Stimulated activated CD4-positive, alpha-beta T cell treated with anti-CD3 and anti-CD28 coated beads, Interleukin-4, amount 100 ng/mL, for 48 hours (primary cell): Measurements from ENCODE around the gene MYH9.
"Not testable (repeated sequence)": the region's sequence is repeated elsewhere in the genome, so short reads cannot be mapped to it uniquely, and the experiment has no call there.

Experiments used
- DNase-seq, 2 donors: peaks; one replicate each; pipeline ENCODE4 v3.0.0-alpha.2; 2020; ENCODE audit warnings: low read depth in 2 of 2

The MYH9 gene

GRCh38 chr22:36292823-36293530 lies 94.8 kb downstream of the MYH9 start:
- no peak for DNase-seq

GRCh38 chr22:36291831-36292740 lies 95.7 kb downstream of the MYH9 start:
- no peak for DNase-seq

DNA sequence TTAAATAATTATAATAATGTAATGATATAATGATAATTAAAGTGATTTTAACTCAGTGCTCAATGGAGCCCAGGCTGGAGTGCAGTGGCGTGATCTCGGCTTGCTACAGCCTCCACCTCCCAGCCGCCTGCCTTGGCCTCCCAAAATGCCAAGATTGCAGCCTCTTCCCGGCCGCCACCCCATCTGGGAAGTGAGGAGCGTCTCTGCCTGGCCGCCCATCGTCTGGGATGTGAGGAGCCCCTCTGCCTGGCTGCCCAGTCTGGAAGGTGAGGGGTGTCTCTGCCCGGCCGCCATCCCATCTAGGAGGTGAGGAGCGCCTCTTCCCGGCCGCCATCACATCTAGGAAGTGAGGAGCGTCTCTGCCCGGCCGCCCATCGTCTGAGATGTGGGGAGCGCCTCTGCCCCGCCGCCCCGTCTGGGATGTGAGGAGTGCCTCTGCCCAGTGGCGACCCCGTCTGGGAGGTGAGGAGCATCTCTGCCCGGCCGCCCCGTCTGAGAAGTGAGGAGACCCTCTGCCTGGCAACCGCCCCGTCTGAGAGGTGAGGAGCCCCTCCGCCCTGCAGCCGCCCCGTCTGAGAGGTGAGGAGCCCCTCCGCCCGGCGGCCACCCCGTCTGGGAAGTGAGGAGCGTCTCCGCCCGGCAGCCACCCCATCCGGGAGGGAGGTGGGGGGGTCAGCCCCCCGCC lies 97.2 kb downstream of the MYH9 start:
- not testable (repeated sequence) for DNase-seq

GRCh38 chr22:36289948-36290371 lies 97.8 kb downstream of the MYH9 start:
- DNase-seq: not testable (repeated sequence)

DNA sequence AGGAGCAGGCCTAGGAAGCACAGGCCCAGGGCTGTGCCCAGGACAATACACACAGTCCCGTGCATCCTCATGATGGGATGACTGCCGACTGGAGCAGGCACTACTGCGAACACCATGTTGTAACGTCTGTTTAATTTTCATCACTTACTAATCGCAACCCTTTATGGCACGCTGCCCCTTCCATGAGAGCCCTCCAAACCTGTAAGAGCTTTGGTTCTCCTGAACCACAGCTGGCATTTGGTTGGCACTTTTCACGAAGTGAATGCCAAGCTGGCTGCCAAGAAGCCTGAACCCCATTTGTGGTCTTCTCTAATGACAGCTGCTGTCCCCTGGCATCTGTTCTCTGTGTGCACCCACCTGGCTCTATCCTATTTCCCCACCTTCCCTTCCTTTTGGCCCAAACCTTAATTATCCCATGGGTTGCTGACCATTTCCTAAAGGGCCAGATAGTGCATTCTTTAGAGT lies 98.3 kb downstream of the MYH9 start:
- no peak for DNase-seq

- no peak for DNase-seq
These were observed 99.0 kb downstream of the MYH9 start for GRCh38 chr22:36288571-36289405.

DNA sequence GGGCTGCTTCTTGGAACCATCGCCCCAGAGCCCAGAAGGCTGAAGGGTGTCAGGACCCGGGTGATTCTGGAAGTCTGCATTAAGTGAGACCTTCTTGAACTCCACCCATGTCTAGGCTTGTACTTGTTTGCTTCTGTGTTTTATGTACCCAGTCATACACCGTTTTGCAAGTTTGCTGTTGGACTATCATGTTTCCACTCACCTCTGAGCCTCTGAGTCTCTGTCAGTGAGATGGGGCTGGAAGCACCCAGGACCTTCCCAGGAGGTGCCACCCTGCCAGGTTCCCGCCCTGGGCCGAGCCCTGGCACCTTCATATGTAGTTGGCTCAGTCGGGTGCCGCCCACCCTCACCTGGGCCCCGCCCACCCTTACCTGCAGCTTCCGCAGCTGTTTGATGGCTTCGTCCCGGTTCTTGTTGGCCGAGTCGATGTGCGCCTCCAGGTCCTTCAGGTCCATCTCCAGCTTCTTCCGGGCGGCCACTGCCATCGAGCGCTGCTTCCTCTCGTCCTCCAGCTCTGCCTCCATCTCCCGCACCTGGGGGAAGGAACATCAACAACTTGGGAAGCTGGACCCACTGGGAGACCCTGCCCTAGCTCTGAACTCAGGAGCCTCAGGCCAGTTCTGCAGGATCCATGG lies 99.8 kb downstream of the MYH9 start:
- no peak for DNase-seq

DNA sequence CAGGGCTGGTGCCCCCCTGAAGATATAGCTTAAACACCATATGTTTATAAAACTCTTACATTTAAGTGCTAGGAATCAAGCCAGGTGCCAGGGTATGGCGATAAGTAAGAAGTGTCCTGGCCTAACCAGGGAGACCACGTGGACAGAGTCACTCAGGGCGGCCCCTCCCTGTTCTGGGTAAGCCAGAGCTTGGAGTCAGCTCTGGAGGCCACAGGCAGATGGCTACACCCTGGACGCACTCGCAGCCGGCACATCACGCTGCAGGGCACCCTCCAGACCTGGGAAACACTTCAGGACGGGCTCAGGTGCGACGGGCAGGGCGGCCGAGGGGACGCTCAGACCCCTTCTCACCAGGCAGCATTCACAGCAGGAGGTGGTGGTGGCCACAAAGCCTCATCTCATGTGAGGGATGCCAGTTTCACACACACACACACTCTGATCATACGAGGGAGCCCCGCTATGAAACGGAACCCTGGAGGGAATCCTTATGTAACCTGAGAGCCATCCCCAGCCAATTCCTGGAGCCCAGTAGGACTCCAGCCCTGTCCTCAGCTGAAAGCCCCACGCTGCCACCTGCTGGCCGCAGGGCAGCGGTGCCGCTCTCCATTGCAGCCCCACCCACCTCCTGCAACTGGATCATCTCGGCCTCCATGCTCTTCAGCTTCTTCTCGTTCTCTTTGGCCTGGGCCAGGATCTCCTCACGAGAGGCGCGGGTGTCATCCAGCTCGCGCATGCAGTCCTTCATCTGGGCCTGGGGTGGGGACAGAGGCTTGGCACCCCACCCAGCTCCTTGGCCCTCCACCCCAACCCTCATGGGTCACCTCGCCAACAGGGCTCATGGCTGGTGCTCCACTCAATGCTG lies 101.4 kb downstream of the MYH9 start:
- peak; percentile 53 to 71 for DNase-seq

DNA sequence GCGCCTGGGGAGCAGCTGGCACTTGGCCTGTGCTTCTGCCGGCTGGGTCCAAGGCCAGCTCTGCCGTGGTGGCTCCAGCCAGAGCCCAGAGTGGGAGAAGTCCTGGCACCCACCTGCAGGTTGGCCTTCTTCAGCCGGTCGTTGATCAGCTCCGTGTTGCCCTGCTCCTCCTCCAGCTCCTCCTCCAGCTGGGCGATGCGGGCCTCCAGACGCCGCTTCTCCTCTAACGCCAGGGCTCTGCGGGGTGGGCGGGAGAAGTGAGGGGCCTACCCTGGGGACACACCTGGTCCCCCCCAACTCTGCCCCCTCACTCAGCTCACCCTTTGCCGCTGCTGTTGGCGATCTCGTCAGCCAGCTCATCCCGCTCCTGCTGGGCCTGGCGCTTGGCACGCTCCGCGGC lies 102.2 kb downstream of the MYH9 start:
- DNase-seq: no peak

DNA sequence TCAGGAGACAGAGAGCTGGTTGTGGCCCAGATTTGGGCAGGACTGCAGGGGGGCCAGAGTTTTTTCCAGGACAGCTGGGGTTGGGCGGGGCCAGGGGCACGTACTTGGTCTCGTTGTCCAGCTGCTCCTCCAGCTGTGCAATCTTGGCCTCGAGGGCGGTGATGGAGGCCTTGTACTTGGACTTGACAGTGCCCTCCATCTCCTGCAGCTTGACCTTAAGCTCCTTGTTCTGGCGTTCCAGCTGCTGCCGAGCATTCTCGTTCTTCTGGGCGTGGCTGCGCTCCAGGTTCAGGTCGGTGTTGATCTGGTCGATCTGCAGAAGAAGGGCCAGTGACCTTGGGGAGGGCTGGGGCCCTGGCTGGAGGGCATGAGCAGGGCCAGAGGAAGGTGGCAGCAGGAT lies 102.8 kb downstream of the MYH9 start:
- DNase-seq: no peak

- no peak for DNase-seq
These were observed 103.6 kb downstream of the MYH9 start for GRCh38 chr22:36284171-36284571.

GRCh38 chr22:36282328-36282831 lies 105.4 kb downstream of the MYH9 start:
- no peak for DNase-seq

GRCh38 chr22:36281781-36282327 lies 105.9 kb downstream of the MYH9 start:
- DNase-seq: no peak

DNA sequence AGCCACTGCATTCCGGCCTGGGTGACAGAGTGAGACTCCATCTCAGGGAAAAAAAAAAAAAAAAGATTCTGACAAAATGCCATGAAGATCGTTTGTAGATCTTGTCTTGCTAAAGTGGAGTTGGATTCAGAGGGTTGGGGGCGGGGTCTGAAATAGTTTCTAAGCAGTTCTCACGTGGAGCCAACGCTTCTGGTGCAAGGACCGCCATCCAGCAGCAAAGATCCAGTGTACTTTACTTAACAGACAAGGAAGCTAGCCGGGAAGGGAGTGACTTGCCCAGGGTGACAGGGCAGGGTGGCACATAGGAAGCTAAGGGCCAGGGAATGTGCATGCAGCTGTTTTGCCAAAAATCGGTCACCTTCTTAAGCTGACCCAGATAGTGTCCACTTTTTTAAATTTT lies 107.4 kb downstream of the MYH9 start:
- DNase-seq: no peak

GRCh38 chr22:36279219-36279666 lies 108.5 kb downstream of the MYH9 start:
- DNase-seq: no peak

DNA sequence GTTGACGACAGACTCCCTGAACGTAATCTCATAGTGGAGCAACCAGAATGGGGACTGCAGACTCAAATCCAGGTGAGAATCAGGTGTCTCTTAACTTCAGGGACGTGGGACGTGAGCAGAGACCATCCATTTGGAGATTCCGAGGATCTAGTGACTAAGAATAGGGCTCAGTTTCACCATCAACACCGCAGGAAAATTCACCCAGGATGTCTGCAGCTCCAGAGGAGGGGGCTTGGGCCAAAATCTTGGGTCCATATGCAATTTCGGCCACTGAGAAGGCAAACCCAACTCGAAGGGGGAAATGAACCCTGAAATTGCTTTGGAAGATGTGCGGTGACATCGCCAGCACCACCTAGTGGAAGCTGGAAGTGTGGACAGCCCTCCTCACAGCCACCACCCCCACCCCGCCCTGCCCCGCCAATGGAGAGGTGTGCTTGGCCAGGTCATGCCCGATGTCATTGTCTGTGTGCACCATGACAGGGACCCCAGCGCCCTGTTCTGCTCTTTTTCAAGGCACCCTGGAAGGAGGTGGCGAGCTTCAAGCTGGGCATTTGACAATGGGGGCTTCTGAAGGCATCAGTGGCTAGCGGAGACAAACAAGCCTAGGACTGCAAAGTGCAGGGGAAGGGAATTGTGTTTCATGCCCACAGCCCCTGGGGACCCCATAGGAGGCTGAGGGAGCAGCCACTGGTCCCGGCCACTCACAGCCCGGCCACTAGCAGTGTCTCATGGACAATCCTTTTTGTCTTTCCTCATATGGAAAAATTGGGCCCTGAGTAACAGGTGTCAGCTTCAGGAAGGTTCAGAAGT lies 110.1 kb downstream of the MYH9 start:
- DNase-seq: peak; percentile 59 to 61

DNA sequence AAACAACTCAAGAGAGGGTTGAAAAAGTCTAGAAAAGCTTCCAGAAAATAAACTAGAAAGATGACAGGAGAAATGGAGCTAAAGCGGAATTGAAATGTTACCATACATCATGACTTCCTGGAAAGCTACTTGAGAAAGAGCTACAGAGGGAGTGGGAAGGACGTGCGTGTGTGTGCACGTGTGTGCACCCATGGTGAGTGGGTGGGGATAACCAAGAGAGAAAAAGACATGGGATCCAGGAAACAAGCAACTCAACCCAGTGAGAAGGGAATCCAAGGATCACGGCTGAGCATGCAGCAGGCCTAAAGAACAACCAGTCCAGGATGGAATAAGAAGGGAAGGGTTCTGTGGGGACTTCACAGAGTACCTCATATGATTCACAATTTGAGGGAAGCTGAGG lies 113.2 kb downstream of the MYH9 start:
- DNase-seq: no peak

GRCh38 chr22:36271951-36272350 lies 115.8 kb downstream of the MYH9 start:
- not testable (repeated sequence) for DNase-seq
